ENCODE results near the gene KRT81.

GRCh38 chr12:52335598-52336262 is 44.4 kb upstream of the KRT81 start:
- TF ChIP-seq CTCF (IDR thresholded peaks at IDR 0.05; ENCODE audit: low read depth, low read length) (no peak), MYC (IDR thresholded peaks at IDR 0.05; ENCODE audit: low read depth, low read length) (no peak), POLR2A (IDR thresholded peaks at IDR 0.05; ENCODE audit: extremely low read depth, insufficient read length) (no peak), MAX (IDR thresholded peaks at IDR 0.05; ENCODE audit: low read depth, low read length) (no peak)

Data from NB4 (cell line).